Fibroblast of lung (primary cell): ENCODE measurements around the gene CC2D1A. TPM values are rescaled to one million over a fixed set of nuclear protein-coding genes. Genes with fewer than 3 reads are reported as not detected.

Source experiments
- DNase-seq, 2 donors: peaks; one replicate each; pipeline versions ENCODE4 v3.0.0 to v3.0.0-alpha.2; 2010; ENCODE audit warnings: low read depth in 2 of 2
- H2AFZ ChIP-seq: 2 replicates; pipeline ENCODE4 v1.5.1; 2012; ENCODE audit warnings: low read length, control low read depth, inconsistent platforms
- H3K27ac ChIP-seq: 2 replicates; pipeline ENCODE4 v1.5.1; 2011; ENCODE audit warnings: low read length, control low read depth; ENCODE audit not compliant: insufficient read depth
- H3K27me3 ChIP-seq: 2 replicates; pipeline ENCODE4 v1.5.1; 2011; ENCODE audit warnings: mild to moderate bottlenecking, low read length; ENCODE audit not compliant: control insufficient read depth, insufficient read depth
- H3K36me3 ChIP-seq: 2 replicates; pipeline ENCODE4 v1.5.1; 2011; ENCODE audit warnings: low read length; ENCODE audit not compliant: control insufficient read depth, insufficient read depth
- H3K4me1 ChIP-seq: 2 replicates; pipeline ENCODE4 v1.5.1; 2011; ENCODE audit warnings: low read length; ENCODE audit not compliant: control insufficient read depth, insufficient read depth; ENCODE audit errors: extremely low read depth
- H3K4me2 ChIP-seq: 2 replicates; pipeline ENCODE4 v1.5.1; 2011; ENCODE audit warnings: low read length, control low read depth; ENCODE audit not compliant: insufficient read depth; ENCODE audit errors: extremely low read depth
- H3K4me3 ChIP-seq, 4 experiments: fragments of 200-600 bp in 1 of 4; sonication (generic) in 1 of 4; replicated peaks in 1 of 4; 2 replicates each; pipeline ENCODE4 v1.5.1; 2011 to 2016; ENCODE audit warnings: low read length in 4 of 4, low read depth in 3 of 4, mild to moderate bottlenecking in 3 of 4, control low read depth in 2 of 4, inconsistent platforms in 1 of 4, mixed read lengths in 1 of 4; ENCODE audit not compliant: insufficient read depth in 1 of 4; ENCODE audit errors: control extremely low read depth in 1 of 4
- H3K79me2 ChIP-seq: 2 replicates; pipeline ENCODE4 v1.5.1; 2012; ENCODE audit warnings: mild to moderate bottlenecking, low read length, inconsistent platforms; ENCODE audit not compliant: control insufficient read depth, insufficient read depth
- H3K9ac ChIP-seq: 2 replicates; pipeline ENCODE4 v1.5.1; 2011; ENCODE audit warnings: mild to moderate bottlenecking, low read length, control low read depth; ENCODE audit not compliant: insufficient read depth
- H3K9me3 ChIP-seq: 2 replicates; pipeline ENCODE4 v1.5.1; 2012; ENCODE audit warnings: low read depth, low read length; ENCODE audit not compliant: control insufficient read depth, insufficient read depth
- H4K20me1 ChIP-seq: 2 replicates; pipeline ENCODE4 v1.5.1; 2011; ENCODE audit warnings: low read length; ENCODE audit not compliant: control insufficient read depth, insufficient read depth; ENCODE audit errors: extremely low read depth
- EZH2 ChIP-seq: IDR thresholded peaks from 2 replicates; pipeline ENCODE4 v1.5.1; 2012; ENCODE audit warnings: low read length, control low read depth, mild to moderate bottlenecking; ENCODE audit errors: missing control alignments
- polyA plus RNA-seq, 2 donors: library from polyadenylated mRNA; depleted of rRNA in 1 of 2; stranded (reverse) in 1 of 2; unstranded in 1 of 2; fragments of >200 nt; gene quantifications; 2 replicates each; pipeline ENCODE4 v1.2.1, GENCODE V29; 2011 to 2012; ENCODE audit warnings: missing spikeins in 1 of 2
- total RNA-seq: library from RNA; depleted of rRNA; stranded (reverse); fragments of >200 nt; gene quantifications from 2 replicates; pipeline ENCODE4 v1.2.1, GENCODE V29; 2014
- TF ChIP-seq, protein P1 (sequence below), 2 donors: IDR thresholded peaks in 1 of 2; conservative IDR thresholded peaks in 1 of 2; 1 replicate in 1 of 2; 2 replicates in 1 of 2; pipeline ENCODE4 v1.5.1; 2011 to 2012; ENCODE audit warnings: low read length in 2 of 2, control low read depth in 1 of 2, inconsistent platforms in 1 of 2, low read depth in 1 of 2, mild to moderate bottlenecking in 1 of 2

CC2D1A gene
- total and polyA plus RNA-seq, 2 donors (not counting 1 experiment from before 2014, with no cell fraction given): 7.0 to 10.6 TPM

DNA sequence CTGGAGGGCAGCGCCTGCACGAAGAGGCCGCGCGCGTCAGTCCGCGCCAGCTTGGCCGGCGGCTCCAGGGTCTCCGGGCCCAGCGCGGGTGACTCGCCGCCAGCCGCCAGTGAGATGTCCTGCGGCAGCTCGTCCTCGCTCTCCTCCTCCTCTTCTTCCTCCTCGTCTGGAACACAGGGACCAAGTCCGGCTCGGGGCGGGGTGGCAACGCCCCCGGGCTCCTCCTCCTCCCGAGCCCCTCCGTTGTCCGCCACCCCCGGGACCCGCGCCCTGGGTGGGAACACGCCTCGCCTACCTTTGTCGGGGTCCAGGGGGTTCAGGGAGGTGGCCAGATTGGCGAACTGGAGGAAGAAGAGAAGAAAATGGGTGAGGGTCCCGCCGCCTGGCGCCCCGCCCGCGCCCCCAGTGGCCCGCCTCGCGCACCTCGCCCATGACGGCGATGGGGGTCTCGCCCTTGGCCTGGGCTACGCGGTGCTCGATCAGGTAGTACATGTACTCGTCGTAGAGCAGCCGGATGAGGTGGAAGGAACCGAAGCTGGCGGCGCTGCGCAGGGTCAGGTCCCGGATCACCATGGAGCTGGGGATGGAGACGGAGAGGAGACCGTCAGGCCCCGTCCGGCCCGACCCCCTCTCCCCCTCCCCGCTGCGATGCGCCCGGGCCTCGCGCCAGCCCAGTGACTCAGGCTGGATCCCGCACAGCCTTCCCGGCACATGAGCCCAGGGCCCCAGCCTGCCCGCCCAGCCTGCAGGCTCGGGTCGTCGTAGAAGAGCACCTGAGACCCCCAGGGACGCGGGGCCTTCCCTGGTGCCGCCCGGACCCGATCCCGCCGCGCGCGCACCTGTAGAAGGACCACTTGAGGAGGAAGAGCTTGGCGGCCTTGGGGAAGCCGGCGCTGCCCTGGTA, 57.0 kb downstream of the CC2D1A start:
- H2AFZ ChIP-seq: no peak overlapping the region
- H3K27me3 ChIP-seq: no peaks in the 10 kb centered on the region
- H3K4me1 ChIP-seq: no peaks in the 10 kb centered on the region
- peak overlapping the region; percentile 14 for H3K27ac ChIP-seq
- TF ChIP-seq, protein P1, sequence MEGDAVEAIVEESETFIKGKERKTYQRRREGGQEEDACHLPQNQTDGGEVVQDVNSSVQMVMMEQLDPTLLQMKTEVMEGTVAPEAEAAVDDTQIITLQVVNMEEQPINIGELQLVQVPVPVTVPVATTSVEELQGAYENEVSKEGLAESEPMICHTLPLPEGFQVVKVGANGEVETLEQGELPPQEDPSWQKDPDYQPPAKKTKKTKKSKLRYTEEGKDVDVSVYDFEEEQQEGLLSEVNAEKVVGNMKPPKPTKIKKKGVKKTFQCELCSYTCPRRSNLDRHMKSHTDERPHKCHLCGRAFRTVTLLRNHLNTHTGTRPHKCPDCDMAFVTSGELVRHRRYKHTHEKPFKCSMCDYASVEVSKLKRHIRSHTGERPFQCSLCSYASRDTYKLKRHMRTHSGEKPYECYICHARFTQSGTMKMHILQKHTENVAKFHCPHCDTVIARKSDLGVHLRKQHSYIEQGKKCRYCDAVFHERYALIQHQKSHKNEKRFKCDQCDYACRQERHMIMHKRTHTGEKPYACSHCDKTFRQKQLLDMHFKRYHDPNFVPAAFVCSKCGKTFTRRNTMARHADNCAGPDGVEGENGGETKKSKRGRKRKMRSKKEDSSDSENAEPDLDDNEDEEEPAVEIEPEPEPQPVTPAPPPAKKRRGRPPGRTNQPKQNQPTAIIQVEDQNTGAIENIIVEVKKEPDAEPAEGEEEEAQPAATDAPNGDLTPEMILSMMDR (conservative IDR thresholded peaks at IDR 0.05 in 1 of 2, IDR thresholded peaks at IDR 0.05 in 1 of 2; ENCODE audit: low read depth in 1 of 2, low read length in 2 of 2): no peak
- no peak for TF ChIP-seq EZH2
- H3K36me3 ChIP-seq: peaks cover 36% of the 10 kb centered on the region
- peak overlapping the region in 1 of 4 experiments; percentile 38 for H3K4me3 ChIP-seq
- peak; percentile 54 to 62 for DNase-seq
- no peak overlapping the region for H3K9ac ChIP-seq
- no peaks in the 10 kb centered on the region for H3K9me3 ChIP-seq
- no peaks in the 10 kb centered on the region for H3K79me2 ChIP-seq
- H4K20me1 ChIP-seq: no peaks in the 10 kb centered on the region
- peak overlapping the region; percentile 35 for H3K4me2 ChIP-seq

- Histone ChIP-seq H3K79me2 (no peaks in the 10 kb centered on the region), H3K9ac (no peak overlapping the region), H4K20me1 (no peaks in the 10 kb centered on the region), H3K36me3 (peaks cover 34% of the 10 kb centered on the region), H3K4me2 (no peak overlapping the region), H2AFZ (no peak overlapping the region), H3K4me1 (no peaks in the 10 kb centered on the region), H3K4me3 (no peak overlapping the region), H3K27me3 (no peaks in the 10 kb centered on the region), H3K27ac (no peak overlapping the region), H3K9me3 (no peaks in the 10 kb centered on the region)
- no peak for TF ChIP-seq EZH2
- TF ChIP-seq, protein P1 (conservative IDR thresholded peaks at IDR 0.05 in 1 of 2, IDR thresholded peaks at IDR 0.05 in 1 of 2; ENCODE audit: low read depth in 1 of 2, low read length in 2 of 2): no peak
- DNase-seq: no peak
Measured at GRCh38 chr19:13963603-13964105, 57.7 kb downstream of the CC2D1A start.

DNA sequence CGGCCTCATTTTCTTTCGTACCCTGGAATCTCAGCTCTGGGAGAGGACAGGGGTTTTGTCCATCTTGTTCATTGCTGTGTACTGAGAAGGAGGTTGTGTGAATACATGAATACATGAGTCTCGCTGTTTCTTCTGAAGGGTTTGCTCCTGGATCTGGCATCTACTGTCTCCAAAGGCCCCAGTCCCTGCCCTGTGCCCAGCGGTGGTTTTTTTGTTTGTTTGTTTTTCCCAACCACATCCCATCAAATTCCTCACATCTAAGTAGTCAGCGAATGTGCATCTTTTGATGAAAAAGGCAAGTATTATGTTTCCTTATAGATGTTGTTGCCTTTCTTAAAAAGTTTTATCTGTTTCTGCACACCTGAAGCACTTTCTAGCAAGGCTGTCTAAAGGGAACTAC, 58.8 kb downstream of the CC2D1A start:
- no peak for TF ChIP-seq EZH2
- TF ChIP-seq, protein P1 (conservative IDR thresholded peaks at IDR 0.05 in 1 of 2, IDR thresholded peaks at IDR 0.05 in 1 of 2; ENCODE audit: low read depth in 1 of 2, low read length in 2 of 2): no peak
- Histone ChIP-seq H3K27ac (no peak overlapping the region), H3K4me1 (no peaks in the 10 kb centered on the region), H3K4me2 (no peak overlapping the region), H3K9me3 (no peaks in the 10 kb centered on the region), H3K9ac (no peak overlapping the region), H3K79me2 (no peaks in the 10 kb centered on the region), H4K20me1 (no peaks in the 10 kb centered on the region), H3K27me3 (no peaks in the 10 kb centered on the region), H3K36me3 (peaks cover 29% of the 10 kb centered on the region), H3K4me3 (no peak overlapping the region), H2AFZ (no peak overlapping the region)
- DNase-seq: peak; percentile 49 to 63
